CD4-positive, alpha-beta T cell treated with Interleukin-1 beta for 1 hour (primary cell): ENCODE data around the gene SDC3.

Experiments
- DNase-seq, 2 donors: peaks; one replicate each; pipeline ENCODE4 v3.0.0-alpha.2; 2020 to 2022

The SDC3 gene

DNA sequence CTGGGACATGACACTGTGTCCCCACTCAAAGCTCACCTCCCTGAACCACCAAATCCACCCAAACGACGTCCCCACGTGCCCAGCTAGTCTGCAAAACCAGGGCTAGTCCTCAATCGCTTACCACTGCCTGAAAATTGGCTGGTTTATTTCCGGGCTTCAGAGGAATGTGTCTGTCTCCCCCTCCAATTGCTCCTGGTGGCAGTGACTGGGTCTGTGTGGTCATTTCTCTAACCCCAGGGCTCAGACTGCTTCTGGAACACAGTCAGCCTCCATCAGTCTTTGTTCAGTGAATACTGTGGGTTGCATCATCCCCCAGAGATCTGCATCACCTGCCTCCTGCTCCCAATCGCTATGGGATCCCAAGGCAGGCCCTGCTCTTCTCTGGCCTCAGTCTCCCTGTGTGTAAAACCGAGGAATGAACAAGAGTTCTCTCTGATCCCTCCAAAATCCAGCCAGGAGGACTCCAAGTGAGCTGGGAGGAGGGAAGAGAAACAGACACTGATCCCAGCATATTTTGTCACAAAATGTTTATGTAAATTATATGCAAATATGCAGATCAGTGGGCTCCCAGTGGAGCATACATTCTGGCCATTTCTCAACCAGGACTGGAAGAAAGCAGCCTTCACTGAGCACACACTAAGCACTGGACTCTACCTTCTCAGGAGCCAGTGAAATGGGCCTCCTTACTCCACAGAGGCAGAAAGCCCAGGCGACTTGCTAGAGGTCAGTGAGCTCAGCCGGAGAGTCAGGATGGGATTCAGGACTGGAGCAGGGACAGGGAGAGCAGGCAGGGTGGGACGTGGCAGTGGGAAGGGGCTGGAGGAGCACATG lies 20.9 kb downstream of the SDC3 start:
- DNase-seq, result no peak

DNA sequence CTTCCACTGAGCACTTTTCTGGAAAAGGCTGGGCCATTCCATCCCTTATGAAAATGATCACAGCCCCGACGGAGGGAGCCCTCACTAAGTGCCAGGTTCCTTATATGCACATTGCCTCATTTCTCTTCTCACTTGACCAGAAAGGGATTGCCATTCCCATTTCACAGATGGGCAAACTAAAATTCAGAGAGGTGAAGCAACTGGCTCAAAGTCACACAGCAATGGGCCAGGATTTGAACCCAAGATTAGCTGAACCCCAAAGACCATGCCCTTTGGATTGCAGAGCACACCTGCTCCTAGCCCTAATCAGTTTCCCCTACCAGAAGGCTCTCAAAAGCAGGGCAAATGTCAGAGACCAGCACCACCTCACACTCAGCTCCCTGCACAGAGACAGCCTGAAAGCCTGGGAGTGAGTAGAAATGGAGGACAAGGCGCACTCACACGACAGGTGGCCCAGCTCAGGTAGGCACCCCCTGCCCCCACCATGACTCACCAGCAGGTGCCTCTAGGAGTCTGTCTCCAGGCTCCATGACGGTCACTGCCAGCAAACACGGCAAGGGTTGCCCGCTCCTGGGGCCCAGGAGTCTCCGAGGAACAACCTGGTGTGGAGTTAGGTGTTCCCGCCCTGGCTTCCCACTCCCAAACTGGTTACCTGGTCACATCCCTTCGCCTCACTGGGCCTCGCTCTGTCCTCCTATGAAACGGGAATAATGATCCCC lies 21.7 kb downstream of the SDC3 start:
- no peak for DNase-seq

DNA sequence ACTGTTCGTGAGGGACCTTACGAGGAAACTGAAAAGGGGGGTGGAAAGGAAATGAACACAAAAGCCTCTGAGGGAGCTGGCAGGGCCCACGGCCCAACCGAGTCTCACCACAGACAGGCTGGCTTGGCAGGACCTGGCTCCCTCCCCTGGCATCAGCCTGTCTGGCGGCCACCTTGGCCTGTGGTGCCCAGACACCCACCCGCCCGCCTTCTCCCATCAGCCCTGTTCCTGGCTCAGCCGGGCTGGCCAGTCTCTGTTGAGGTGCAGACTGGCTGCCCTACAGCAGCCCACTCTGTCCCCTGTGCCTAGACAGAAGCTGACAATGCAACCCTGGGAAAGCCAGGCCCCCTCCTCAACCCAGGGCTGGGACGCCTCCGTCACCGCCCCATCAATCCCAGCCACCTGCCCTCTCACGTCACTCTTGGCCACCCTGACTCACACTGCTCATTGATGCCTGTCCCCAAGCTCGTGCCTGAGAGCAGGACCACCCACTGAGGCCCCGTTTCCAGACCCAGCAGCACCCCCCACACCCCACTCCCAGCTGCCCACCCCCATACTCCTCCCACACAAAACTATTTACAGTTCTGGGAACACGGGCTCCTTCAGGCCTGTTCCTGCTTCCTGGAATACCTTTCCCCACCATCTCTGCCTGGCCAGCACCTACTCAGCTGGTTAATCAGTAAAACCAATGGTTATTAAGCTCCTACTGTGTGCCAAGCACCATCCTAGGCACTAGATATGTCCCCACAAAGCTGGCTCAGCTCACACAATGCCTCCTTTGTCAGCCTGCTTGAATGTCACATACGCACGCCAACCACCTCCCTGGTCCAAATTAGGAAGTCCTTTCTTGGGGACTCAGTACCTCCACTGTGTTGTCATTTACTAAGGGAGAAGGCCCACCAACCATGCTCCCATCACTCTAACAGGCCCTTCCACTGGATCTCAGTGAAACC lies 22.7 kb downstream of the SDC3 start:
- DNase-seq, result no peak

DNA sequence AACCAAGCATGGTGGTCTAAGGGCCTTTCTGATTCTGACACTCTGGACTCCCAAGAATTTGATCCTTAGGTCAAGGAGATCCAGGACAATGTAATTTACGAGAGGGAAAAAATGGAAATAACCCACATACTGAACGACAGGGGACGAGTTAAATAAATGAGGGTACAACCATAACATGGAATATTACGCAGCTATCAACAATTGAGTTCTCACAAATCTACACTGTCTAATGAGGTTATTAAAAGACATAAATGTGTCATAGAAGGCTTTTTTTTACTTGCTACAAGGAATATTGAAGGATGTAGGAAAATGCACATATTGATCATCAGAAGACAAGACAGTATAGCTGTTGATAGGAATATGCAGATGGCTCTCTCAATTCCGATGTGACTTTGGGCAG lies 23.8 kb downstream of the SDC3 start:
- DNase-seq, result no peak

DNA sequence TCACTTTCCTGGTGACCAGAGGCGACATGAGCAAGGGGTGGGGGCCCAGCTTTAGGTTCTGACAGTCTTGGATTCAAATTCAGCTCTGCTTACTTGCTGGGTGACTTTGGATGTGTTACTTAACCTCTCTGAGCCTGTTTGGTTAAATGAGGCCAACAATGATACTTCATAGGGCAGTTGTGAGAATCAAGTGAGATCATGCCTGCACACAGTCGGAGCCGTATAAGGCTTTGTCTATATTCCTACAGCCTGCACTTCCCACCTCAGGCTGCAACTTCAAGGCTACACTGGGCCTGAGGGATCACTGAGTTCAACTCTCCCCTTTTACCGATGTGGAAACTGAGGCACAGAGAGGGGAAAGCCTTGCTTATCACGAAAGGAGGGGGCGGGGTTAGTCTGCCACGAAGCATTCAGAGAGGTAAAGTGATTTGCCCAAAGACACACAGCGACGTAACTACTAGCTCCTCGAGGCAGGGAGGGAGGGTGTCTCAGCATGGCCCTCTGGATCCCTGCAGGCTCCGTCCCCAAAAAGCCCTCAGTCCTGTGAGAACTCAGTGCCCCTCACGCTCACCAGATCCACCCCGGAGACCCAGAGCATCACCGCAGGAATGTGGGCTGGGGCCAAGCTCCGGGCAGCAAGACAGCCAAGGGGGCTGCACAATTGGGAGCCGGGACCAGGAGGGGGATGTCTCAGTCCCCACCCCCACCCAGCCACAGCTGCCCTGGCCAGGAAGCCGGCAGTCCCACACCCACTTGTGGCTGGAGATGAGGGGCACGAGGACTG lies 25.0 kb downstream of the SDC3 start:
- DNase-seq, result no peak

DNA sequence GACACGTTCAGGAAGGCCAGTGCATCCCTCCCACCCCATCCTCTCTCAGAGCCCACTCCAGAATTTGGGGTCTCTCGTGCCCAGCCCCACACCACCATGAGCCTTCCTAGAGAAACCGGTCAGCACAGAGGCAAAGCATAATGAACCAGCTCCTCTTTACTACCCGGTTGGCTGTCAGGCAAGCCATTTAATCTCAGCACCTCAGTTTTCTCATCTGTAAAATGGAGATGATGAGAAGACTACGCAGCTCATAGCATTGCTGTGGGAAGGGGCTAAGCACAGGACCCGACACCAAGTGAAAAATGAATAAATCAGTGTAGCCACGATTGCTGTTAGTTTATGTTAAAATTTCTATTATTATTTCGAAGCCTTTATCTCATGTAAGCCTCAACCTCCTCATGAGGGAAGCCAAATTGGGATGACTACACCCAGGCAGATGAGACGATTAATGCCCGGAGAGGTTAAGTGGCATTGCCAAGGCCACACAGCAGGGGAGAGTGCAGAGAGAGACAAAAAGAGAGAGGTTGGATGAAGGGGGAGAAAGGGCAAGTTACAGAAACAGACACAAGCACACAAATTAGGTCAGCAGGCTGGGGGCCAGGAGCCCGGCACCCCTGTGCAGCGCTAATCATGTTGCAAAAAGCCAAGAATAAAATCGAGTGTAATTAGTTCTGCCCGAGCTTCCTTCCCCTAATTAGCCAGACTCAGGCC lies 25.7 kb downstream of the SDC3 start:
- no peak for DNase-seq

DNA sequence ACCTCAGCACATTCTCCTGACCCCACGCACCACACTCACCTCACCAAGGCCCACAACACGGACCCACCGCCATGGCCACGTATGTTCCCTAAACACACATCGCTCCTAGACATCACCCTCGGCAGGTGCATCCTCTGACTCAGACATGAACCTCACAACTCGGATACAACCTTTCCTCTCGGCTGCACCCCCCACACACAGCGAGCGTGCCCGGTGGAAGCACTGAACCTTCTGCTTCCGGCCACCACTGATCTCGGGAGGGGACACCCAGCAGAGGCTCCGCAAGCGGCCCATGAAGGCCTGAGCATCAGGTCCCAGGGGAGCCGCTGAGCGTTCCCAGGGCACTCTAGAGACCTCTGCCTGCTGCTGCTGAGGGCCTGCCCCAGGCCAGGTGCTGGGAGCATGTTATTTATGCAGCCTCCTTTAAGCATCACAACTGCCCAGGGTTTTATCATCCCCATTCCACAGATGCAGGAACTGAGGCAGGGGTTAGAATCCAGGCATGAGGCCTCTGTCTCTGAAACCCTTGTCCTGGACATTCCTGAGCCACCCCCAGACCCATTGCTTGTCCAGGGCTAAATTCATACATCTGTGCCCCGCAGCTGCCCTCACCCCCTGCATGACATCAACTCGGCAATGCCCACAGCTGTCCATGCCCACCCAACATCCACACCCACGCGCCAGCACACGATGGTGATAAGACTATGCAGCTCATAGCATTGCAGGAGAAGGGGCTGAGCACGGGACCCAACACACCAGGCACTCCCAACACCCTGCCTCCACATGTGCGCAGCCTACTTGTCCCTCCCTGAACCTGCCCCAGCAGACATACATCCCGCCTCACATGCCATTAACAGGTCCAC lies 27.0 kb downstream of the SDC3 start:
- peak in 1 of 2 donors; percentile 67 for DNase-seq

DNA sequence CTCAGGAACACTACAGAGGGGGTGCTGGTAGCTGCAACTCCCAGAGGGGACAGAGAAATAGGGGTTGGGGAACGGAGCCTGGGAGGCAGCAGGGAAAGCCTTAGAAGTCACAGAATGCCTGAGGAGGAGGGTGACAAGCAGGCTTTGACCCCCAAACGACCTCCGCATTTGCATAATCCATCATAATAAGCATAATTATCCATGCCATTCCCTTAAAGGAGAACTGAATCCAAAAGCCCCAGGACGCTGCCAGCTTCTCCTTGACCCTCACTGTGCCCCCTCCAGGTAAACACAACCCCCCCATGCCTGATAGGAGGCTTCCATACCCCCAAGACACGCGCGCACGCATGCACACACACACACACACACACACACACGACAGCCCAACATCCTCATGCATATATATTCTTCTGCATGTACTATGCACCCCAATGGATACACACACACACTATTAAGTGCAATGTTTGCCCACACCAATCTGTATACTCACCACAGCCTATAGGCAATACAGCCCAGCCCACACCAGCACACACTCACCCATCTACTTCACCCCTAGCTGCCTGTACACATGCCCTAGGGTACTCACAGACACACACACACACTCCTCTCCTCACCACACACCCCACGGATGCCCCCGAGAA lies 27.8 kb downstream of the SDC3 start:
- DNase-seq, result no peak

DNA sequence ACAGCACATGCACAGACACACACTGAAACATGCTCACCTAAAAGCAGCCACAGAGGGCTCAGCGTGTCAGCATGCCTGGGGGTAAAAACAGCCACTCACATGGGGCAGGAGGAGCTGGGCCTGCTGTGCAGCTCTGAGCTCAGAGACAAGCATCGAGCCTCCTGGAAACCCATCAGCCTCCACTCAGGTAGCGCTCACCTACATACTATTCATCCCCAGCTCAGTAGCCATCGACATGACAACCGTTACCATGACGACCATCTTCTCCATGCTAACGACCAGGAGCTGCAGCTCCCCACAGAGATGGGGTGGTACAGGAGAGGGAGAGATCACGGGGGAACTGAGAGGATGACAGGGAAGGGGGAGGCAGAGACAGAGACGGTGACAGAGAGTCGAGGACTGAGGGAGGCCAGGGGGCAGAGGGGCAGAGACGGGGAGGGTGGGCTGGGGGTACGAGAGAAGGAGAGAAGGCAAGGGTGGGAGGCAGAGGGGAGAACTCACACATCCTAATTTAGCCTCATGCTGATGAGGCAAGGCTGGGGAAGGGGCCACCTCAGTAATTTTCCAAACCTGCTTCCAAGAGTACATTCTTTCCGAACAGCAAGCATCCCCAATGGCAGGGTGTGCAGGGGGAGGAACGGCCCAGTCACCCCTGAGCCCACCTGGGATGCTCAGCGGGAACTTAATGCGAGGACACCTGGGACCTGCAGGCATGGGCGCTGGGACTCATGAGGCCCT lies 28.4 kb downstream of the SDC3 start:
- DNase-seq, result no peak

DNA sequence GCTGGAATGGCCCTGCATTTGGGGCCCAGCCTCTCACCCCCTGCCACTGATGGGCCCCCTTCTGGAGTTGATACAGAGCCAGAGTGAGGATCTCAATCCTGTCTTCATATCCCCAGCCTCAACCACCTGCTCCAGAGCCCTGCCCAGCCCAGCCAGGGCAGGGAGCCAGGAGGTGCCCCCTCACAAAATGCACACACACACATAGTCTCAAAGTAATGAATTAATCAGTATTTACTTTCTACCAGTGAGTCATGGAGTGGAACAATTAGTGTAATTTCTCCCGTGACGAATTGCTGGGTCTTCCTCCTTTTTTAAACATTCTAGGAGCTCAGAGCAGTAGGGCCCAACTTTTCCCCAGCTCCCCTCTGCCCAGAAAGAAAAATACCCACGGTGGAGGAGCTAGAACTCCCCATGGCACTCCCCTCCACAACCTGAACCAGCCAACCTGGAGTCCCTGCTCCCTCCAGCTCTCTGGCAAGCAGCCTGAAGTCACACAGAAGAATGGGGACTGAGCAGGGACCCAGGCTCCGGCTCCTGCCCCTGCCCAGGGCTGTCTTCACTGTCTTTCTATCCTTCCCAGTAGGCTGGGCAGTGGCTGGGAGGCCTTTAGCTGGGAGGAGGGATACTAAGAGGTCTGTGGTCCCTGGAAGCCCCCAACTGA lies 29.3 kb downstream of the SDC3 start:
- DNase-seq, result no peak

DNA sequence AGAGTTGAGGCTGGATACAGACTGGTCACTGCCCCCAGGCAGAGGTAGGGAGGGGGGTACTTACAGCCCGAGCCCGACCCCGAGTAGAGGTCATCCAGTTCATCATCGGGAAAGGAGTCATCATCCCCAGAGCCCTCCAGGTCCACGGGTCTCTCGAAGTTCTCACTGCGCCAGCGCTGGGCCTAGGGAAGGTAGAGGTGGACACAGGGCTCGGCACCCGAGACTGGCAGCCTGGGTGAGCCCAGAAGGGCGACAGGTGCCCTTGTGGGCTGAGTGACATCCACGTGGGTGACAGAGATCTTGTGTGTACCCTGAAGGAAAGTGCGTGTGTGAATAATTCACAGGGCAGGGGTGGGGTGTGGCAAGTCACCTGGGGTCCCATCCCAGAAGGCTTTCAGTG lies 30.0 kb downstream of the SDC3 start:
- no peak for DNase-seq

DNA sequence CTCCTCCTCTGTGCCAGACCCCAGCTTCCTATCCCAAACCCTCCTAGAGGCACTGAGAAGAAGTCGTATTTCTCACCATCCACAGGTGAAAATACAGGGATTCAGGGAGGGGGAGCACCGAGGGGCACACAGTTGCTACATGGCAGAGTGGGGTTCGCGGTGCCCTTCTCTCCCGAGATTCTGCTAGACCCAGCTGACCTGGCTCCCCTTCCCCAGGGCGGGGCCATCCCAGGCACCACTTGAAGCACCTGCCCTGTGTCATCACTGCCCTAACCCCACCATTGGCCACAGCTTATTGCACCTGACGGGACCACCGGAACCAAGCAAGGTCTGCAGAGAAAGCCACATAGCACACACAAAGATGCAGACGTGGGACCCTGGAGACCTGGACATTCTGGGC lies 30.5 kb downstream of the SDC3 start:
- no peak for DNase-seq

DNA sequence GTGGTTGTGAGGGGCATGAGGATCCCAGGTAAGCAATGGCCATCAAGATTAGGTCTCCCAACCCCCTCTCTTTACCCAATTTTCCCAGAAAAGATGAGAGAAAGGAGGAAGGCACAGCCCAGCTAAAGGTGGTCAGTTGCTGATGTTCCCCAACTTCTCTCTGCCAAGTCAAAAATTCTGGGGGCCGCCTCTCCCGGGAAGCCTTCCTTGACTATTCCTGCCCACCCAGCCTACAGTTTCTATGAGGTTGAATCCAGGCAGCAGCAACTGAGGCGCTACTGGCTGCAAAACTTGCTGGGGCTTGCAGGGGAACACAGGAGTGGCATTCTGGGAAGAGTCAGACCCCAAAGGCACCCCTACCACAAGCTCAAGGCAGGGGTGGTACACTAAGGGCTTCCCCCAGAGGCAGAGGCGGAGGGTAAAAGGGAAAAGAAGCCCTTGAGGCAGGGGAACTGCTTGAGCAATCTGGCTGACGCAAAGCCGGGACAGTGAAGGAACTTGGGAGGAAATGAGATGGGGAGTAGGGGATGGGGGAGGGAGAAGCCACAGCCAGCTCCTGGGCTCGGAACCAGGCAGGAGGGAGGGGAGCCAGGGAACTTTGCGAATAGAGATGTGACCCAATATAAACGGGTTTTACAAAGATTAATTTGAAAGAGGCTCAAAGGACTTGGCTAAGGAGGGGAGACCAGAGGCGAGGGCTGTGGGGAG lies 31.2 kb downstream of the SDC3 start:
- DNase-seq, result peak in 1 of 2 donors; percentile 11

DNA sequence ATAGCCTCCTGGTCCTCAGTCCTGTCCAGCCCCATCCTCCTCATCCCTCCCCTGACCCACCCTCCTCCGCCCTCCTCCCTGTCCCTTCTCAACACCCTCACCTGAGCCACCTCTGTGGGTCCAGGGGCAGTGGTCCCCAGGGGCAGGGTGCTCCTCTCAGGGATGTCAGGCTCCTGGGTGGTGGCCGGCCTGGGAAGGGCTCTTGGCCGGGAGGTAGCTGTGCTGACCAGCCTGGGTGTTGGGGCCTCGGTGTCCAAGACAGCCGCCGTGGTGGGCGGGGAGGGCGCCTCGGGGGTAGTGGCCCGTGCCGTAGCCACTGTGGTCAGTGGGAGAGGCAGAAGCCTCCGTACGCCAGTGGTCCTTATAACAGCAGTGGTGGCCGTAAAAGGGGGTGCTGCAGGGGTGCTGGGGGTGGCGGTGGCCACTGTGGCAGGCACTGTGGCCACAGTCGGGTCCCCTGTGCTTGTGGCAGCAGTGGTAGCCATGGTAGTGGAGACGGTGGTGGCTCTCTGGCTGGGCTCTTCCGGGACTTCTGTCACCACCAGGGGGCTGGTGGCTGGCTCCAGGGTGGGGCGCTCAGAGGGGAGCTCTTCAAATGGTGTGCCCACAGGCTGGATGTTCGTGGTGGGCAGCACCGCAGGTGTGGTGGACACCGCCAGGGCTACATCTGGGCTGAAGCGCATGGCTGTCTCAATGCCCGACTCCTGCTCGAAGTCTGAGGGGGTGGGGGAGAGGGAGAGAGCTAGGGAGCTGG lies 31.9 kb downstream of the SDC3 start:
- DNase-seq, result no peak

DNA sequence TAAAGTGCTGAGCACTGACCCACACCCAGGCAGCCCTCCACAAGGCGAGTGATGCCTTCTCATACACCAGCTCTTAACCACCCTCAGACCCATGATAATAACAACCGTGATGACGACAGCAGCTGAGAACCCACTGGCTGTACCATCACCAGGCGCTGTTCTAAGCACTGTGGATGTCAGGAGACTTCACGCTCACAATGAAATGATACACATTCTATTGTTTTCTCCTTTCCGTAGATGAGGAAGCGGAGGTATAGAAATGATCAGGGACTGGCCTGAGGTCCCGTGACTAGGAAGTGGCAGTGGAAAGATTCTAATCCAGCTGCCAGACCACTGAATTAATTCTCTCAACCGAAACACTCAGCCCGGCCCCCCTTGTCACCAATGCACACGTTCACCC lies 32.6 kb downstream of the SDC3 start:
- DNase-seq, result no peak

DNA sequence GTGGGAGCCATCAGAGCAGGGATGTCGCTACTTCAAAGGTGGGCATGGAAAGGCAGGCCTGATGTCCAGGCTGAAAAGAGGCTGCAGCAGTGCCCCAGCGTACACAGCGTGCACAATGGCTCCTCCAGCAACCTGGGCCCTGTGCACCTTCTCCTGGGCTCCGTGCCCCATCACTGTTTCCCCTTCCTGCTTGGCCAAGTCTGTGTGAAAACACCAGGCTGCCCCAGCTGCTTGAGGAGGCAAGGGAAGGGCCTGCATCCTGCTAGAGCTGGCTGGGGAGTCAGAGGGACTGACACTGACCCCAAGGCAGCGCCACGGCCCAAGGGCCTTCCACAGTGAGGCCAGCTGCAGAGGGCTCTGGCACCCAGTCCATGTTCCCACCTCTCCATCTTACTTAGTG lies 33.4 kb downstream of the SDC3 start:
- no peak for DNase-seq

DNA sequence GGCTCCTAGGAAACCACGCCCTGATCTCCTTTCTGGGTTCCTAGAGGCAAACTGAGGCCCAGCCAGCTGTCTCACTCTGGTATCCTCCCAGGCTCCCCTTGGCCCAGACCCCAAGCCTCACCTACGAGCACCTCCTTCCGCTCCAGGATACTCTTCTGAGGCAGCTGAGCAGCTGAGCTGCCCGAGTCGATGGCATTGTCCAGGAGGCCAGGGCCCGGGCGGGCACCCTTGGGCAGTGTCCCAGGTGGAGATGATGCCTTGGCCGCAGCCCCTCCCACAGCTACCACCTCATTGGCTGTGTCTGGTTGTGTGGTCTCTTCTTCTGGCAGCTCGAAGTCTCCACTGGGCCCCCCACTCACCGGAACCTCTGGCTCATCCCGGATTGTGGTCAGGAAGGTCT lies 34.4 kb downstream of the SDC3 start:
- no peak for DNase-seq

DNA sequence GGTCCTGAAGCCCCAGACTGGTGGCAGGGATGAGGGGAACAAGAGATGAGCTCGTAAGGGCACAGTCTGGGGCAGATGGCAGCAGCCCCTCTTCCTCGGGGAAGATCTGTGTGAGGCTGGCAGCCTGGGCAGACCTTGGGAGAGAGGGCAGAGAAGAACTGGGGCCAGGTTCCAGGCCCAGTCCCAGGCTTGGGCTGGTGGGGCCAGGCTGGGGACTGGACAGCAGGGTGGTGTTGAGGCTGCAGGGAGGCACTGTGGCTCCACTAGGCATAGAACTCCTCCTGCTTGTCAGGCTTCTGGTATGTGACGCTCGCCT lies 35.7 kb downstream of the SDC3 start:
- DNase-seq, result no peak
